DLD1 (cell line): ENCODE data around the gene MACROD2.
"Not testable (repeated sequence)": the region's sequence is repeated elsewhere in the genome, so short reads cannot be mapped to it uniquely, and the experiment has no call there.

ENCODE experiments used
- in situ Hi-C: cut with HindIII; loops from 2 replicates; pipeline ENCODE4 v1.10.0; 2017; ENCODE audit warnings: low sequenced_read_pairs

Gene MACROD2

DNA sequence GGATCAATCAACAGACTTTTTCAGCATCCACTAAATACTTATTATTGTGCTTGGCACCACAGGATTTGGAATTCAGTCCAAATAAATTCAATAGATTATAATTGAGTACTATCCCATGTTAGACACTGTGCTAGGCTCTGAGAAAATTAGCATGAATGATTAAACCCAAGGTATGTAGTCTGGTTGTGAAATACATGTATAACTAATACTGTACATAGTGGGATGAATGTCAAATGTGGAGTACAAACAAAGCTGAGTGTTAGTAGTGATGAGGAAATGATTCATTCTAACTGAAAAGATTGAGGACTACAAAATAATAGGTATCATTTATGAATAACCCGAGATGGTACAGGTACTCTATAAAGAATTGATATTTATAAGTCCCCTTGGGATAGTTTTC is 454.0 kb downstream of the MACROD2 start:
- in situ Hi-C loops: no loop called here

DNA sequence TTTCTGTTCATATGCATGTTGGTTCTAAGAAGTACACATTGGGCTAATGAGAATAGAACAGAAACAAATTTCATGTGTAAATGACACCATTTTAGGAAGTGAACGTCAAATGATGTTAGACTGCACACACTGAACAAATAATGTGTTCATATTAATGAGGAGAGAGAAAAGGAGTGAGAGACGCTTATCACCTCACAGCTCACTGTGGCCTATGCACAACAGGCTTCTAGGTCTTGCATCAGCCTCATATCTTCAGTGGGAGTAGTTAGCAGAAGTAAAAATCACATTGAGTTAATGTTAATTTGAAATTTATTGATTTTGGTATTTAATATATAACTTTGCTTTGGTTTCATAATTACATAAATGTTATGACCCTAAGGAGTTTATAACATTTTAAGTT is 454.9 kb downstream of the MACROD2 start:
- in situ Hi-C loops: no loop called here

DNA sequence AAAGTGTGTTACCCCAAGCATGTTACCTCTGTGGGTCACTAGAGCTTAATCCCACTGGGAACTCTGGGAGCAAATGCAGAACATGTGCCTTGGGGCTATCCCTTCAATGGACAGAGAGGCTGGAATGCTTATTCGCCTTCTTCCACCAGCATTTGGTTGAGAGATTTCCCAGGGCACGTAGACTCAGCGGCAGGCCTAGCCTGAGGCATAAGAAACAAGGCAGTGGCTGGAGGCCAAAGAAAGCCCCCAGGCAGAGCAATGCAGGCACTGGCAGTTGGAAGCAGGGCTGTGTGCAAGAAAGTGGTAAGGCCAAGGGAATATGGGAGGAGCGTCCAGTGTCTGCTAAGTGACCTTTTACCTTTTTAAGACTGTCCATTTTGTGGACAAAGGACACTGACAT is 456.1 kb downstream of the MACROD2 start:
- in situ Hi-C loops: no loop called here

DNA sequence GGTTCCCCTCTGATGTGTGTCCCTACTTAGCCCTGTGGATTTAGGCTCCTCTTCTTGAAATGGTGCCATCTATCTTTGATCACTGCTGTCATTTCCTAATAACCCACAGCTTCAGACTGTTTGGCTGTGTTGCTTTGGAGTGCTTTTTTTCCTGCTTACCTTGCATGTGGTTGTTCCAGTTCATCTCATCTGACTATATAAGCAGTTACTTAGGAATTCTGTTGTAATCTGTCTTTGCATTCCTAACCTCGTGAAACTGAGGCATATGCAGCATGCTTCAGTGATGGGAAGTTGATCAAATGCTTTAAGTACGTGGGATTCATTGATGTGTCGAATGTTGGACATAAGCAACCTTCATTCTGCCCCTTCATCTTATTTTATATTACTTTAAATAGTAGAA is 457.9 kb downstream of the MACROD2 start:
- in situ Hi-C loops: no loop called here

DNA sequence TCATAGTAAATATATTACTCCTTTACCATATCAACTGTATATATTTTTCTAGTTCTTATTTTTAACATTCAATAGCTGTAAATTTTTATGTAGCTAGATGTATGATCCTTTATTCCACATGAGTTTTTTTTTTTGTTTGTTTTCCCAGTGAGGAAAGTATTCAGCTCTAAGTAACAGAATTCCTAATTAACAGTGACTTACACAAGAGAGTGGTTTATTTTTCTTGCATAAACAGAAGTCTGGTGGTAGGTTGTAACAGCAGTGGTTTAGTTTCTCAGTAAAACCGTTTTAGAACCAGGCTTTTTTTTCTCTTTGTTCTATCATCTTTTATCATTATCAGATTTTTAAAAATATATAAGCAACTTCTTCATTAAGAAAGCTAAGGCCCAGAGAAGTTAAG is 459.0 kb downstream of the MACROD2 start:
- in situ Hi-C loops: no loop called here

DNA sequence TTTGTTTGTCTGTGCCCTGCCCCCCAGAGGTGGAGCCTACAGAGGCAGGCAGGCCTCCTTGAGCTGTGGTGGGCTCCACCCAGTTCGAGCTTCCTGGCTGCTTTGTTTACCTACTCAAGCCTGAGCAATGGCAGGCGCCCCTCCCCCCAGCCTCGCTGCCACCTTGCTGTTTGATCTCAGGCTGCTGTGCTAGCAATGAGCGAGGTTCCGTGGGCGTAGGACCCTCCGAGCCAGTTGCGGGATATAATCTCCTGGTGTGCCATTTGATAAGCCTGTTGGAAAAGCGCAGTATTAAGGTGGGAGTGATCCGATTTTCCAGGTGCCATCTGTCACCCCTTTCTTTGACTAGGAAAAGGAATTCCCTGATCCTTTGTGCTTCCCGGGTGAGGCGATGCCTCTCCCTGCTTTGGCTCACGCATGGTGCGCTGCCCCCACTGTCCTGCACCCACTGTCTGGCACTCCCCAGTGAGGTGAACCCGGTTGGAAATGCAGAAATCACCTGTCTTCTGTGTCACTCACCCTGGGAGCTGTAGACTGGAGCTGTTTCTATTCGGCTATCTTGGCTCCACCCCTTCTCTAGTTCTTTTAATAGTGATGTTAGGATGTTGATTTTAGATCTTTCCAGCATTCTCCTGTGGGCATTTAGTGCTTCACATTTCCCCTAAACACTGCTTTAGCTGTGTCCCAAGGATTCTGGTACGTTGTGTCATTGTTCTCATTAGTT is 471.9 kb downstream of the MACROD2 start:
- in situ Hi-C loops: not testable (repeated sequence)

DNA sequence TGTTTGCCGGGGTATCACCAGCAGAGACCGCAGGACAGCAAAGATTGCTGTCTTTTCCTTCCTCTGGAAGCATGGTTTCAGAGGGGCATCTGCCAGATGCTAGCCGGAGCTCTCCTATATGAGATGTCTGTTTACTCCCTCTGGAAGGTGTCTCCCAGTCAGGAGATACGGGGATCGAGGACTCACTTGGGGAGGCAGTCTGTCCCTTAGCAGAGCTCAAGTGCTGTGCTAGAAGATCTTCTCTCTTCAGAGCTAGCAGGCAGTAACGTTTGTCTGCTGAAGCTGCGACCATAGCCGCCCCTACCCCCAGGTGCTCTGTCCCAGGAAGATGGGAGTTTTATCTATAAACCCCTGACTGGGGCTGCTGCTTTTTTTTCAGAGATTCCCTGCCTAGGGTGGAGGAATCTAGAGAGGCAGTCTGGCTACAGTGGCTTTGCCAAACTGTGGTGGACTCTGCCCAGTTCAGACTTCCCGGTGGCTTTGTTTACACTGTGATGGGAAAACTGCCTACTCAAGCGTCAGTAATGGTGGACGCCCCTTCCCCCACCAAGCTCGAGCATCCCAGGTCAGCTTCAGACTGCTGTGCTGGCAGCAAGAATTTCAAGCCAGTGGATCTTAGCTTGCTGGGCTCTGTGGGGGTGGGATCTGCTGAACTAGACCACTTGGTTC is 475.0 kb downstream of the MACROD2 start:
- in situ Hi-C loops: no loop called here

DNA sequence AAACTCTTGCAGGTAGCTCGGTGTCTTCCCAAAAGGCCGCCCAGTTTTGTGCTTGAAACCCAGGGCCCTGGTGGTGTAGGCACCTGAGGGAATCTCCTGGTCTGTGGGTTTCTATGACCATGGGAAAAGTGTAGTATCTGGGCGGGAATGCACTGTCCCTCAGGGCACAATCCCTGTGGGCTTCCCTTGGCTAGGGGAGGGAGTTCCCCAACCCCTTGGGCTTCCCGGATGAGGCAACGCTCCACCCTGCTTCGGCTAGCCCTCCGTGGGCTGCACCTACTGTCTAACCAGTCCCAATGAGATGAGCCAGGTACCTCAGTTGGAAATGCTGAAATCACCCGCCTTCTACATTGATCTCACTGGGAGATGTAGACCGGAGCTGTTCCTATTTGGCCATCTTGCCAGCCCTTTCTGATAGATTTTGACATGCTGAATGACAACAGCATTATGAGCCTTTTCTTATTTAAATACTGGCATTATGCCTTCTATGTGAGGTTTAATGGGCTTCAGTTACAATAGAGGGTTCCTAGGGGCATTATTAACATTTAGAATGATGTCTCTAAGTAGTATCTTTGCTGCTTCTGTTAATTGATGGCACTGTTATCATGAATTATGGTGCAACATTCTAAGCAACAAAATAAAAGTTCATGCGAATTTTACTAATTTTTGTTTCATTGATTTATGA is 475.8 kb downstream of the MACROD2 start:
- in situ Hi-C loops: no loop called here

DNA sequence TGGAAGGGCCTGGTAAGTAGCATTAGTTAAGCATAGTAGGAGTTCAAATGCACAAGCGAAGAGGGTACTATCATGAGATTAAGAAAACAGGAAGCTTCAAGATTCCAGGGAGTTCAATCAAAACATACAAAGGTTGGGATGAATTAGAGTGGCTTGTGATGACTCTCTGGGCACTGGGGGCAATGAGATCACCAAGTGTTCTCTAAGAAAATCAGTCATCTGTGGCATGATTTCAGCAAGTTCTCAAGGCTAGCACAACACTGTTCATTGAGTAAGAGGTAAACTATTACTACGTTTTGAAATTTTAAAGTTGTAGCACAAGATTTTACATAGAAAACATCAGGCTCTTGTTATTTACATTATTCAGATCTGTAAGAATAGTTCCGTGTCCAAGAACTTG is 481.8 kb downstream of the MACROD2 start:
- in situ Hi-C loops: no loop called here

DNA sequence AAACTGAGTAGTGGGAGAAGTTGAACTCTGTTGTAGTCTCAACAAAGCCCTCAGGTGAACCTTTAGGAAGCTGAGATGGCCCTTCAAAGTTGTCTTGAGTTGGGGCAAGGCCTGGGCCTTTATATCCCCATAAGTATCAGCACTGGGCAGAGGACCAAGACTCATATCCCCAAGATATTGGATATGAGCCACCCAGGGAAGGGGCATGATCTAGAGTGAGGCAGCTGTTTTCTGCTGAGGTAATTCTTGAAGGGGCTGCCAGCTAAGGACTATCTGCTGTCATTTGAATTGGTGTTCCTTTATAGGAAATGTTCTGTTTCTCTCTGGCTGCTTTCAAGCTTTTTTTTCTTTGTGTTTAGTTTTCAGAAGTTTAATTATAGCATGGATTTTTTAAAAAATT is 482.8 kb downstream of the MACROD2 start:
- in situ Hi-C loops: no loop called here

DNA sequence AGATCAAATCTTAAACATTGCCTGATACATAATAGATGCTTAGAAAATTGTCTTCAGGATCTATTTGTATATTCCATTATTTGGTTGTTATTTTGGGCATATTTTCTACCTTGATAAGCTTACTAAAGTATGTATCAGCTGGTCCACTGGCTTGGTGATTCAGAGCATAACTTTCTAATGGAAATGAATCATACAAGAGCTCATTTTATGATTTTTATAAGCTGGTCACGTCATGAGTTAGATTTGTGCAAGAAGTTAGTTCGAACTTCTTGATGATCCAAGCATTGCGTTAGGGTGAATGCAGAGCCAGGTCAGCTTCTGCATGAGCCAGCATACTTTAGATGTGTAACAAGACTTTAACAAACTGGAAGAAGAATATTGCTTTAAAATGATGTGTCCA is 486.5 kb downstream of the MACROD2 start:
- in situ Hi-C loops: no loop called here

DNA sequence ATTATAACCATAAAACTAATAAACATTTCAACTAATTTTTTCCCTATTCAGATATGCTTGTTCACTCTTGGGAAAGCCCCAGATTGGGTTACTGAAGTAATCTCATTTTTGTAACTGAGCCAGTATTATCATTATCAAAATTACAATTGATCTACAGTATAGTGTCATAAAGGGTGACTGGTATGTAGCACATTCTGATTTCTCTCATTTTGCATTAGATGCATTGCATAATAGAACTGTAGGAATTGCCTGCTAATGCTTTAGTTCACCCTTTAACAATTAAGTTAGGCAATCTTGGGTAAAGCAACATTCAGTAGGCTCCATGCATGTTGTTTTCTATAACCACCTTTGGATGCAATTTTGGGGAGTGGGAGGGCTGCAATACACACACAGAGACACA is 492.9 kb downstream of the MACROD2 start:
- in situ Hi-C loops: no loop called here

DNA sequence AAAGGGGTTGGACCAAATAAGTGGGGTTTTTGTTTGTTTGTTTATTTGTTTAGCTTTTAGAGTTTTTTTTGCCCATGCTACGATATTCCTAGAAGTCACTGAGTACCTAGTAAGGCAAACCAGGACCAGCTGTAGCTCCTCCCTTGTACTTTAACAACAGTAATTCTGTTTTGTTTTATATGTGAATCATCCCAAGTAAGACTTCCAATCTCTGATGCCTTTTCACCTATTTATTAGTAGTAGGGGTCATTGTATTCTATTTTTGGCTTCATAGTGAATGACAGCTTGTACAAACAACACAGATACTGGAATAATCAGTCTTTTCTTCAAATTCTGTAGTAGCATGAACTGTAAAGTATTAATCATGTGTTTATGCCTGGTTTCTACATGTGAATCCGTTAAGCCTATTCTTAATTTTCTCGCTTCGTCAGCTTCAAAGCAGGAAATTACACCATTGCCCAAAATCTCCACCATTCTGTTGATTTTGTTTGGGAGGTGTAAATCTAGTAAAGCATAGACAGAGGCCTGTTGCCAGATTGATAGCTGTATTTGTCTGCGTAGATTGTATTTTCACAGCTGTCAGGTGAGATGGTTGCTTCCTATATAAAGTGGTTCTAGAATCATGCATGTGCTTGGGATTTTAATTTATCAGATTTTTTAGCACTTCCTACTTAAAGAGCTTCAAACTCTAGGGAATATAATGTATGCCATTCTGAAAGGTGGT is 493.6 kb downstream of the MACROD2 start:
- in situ Hi-C loops: no loop called here

DNA sequence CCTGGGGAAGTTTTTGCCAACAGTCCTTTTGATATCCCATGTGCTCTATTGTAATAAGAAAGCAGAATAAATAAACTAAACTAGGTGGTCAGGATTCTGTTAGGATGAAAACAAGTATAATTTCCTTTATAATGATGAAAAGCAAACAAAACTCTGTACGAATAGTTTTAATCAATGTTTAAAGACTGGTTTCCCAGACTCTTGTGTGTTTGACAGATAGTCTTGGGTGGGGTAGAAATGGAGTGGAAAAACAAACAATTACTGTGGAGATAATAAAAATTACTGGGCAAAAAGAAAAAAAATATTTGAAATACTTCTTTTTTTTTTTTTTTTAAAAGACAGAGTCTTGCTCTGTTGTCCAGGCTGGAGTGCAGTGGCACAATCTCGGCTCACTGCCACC is 494.2 kb downstream of the MACROD2 start:
- in situ Hi-C loops: no loop called here

DNA sequence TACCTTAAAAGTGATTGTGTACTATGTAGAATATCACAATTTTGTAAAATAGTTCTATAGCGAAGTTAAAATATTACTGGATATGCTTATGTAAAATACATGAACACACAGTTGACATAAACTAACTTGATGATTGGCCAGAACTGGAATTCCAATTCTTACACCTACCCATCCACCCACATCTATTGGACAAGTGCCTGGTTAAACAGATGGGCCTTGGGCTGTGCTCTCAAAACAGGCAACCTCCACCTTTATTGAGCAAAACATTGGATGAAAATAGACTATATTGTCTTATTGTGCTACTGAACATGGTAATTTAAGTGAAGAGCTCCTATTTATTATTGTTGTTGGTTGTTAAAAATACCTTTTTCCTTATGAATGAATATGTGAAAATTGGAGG is 496.1 kb downstream of the MACROD2 start:
- in situ Hi-C loops: no loop called here

DNA sequence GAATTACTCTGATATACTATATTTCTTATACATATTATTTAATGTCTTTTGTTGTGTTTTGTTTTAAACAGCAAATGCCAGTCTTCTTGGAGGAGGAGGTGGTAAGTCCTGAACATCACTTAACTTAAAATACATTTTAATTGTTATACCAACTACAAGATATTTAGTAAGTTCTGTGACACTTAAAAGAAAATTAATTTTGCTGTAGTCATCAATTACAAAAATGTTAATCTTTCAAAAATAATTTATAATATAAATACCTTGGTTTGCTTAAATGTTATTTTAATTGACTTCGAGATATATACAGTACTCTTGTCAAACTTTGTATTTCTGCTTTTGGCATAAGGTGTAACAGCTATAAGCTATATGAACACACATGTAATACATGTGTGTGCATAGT is 498.1 kb downstream of the MACROD2 start:
- in situ Hi-C loops: no loop called here

DNA sequence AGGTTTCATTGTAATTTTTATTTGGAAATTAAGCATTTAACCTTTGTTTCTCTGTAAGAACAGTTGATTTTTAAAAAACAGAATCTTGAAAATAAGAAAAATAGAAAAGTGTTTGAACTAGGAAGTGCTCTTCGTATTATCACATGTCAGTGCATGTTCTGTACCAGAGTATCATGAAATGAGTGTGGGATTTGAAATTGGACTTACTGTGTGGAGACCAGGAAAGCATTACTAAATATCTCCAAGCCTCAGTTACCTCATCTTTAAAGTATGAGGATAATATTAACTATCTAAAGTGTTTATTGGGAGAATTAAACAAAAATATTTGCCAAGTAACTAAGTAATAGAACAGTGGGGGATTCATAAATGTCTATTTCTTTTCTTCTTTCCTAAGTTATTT is 499.0 kb downstream of the MACROD2 start:
- in situ Hi-C loops: no loop called here

DNA sequence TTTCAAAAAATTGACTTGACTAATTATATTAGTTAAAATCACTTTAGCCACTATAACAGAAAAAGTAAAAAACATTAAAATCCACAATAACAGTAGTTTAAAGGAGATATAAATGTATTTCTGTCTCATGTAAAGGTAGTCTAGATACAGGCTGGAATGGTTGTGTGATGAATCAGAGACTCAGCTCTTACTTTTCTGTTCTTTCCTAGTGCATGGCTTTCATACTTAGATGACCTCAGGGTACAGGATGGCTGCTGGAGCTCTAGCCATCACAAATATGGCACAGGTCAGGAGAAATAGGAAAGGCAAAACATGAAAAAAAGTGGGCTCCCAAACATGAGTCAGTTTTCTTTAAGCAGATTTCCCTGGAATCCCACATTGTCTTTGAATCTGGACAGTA is 499.8 kb downstream of the MACROD2 start:
- in situ Hi-C loops: no loop called here

DNA sequence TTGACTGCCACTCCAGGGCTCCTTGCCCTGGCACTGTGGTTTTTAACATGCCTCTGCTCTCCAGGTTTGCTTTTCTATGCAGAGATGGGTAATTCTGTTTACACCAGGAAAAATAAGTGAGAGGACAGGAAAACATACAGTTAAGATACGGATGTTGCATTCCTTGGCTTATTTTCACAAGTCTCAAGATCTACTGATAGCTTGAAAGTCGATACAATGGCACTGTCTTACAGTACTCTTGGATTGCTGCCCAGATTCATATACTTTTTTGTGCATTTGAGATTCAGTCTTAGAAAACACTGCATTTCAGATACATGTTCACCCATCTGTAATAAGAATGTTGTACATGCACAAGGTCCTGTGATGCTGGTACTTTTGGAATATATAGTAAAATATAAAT is 501.7 kb downstream of the MACROD2 start:
- in situ Hi-C loops: no loop called here

DNA sequence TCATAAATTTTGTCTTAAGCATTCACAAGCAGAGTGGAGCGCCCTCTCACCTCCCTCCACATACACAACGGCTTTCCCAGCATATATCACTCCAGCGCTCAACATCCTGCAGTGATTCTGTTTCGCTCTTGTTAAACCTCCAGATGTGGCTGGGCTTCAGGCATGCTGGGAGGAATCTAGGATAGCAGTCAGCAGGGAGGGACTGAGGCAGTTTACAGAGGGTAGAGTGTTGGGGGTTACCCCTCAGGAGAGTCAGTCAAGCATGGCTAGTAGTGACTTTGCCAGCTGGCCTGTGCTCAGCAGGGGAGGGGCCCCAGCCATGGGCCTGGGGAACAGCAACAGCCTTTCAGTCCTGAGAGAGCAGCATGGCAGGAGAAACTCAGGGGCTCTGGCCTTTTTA is 503.5 kb downstream of the MACROD2 start:
- in situ Hi-C loops: no loop called here

DNA sequence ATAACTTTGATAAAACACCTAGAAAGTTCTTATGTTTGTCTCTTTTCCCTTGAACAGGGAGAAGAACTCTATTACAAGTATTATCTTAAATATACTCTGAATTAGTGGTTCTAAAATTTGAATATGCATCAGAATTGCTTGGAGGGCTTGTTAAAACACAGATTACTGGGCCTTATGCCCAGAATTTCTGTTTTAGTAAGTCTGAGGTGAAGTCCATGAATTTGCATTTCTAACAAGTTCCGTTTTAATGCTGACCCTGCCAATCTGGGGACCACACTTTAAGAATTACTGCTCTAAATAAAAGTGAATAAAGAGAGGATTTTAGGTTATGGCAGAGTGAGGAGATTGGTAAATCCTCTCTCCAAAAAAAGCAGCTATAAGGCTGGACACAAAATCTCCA is 510.2 kb downstream of the MACROD2 start:
- in situ Hi-C loops: no loop called here

DNA sequence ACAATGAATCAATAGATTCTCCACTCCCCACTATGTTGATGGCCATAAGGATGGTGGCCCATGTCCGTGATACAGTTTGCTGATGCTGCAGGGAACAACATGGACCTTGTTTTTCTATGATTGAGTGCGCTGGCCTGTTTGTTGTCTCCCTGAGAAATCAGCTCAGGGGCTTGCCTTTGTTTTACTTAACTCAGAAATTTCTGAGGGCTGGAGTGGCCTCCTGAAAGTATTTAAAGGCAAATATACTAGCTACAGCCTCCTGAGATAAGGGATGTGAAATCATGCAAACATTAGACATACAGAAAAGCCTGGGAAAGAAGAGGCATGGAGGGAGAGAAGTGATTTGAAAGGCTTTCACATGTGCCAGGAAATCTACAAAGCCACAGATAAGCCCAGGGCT is 512.4 kb downstream of the MACROD2 start:
- in situ Hi-C loops: no loop called here
